GM21786 (cell line): ENCODE results near the gene PFKP.

Experiments used
- ATAC-seq: cut with Tn5 transposase; IDR thresholded peaks from one replicate; pipeline ENCODE4 v1.9.1; 2021; ENCODE audit not compliant: unreplicated experiment

Gene PFKP

GRCh38 chr10:3069876-3070275, 2.5 kb downstream of the PFKP start:
- no peak for ATAC-seq

DNA sequence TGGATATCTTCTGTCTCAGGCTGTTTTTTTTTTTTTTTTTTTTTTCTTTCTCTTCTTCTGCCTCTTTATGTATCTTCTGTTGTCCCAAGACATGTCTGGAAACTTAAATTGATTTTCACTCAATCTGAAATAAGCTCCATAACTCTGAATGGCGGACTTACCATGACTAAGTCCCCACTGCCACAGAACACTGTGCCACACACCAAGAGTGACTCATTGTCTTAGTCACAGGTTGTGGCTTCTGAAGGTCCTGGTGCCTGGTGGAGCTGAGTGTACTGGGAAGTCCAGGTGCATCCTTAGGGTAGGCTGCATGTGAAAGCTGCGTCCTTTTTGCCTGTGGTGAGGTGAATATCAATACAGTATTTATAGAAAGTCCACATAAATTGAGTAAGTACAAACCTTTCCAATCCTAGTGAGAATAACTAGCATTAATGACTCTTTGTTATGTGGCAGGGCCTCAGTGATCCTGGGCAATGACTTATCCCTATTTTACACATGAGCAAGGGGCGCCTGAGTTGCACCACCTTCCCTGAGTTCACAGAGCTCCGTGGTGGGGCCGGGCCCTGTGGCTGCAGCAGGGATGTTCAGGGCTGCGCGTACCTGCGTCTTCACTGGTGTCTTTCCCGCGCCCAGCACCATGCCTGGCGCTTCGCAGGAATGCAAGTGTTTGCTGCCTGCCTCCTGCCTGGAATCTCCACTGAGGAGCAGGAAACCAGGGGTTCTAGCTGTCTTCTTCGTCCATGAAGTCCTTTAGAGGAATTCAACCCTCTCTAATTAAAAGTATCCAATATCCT, 4.3 kb downstream of the PFKP start:
- ATAC-seq: no peak

GRCh38 chr10:3072641-3073360, 5.5 kb downstream of the PFKP start:
- ATAC-seq: no peak

- no peak for ATAC-seq
These were observed 6.9 kb downstream of the PFKP start for GRCh38 chr10:3074145-3074665.

- no peak for ATAC-seq
These were observed 7.7 kb downstream of the PFKP start for GRCh38 chr10:3074985-3075600.

DNA sequence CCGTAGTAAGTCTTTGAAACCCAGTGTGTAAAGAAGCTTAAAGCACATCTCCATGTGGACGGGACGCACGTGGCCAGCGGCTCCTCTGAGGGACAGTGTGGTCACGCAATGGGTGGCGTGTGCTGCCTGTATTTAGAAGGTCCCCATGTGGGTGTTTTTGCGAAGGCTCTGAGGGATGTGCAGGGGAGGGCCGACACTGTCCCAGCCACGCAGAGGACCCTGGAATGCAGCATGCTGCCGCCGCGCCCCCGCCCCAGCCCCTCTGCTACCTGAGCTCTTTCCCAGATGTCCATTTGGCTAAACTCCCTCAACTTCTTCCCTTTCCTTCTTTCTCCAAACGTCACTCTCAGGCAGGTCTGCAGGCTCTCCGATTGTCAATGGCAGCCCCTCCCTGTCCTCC, 8.8 kb downstream of the PFKP start:
- ATAC-seq: no peak

DNA sequence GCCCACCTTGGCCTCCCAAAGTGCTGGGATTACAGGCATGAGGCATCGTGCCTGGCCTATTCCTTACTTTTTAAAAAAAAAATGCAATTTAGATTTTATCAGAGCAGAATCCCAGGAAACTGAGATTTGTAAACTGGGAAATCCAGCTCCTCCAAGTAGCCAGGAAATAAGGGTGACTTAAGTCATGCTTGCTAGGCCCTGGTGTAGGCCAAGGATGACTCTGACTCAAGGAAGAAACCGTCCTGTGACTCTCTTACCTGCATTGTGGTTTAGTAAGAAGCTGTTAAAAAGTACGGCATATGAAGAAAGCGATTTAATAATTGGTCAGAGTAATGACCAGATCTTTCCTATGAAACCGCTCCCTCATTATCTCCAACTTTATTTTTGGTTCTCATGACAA, 10.2 kb downstream of the PFKP start:
- no peak for ATAC-seq

- no peak for ATAC-seq
These were observed 10.7 kb downstream of the PFKP start for GRCh38 chr10:3077940-3078630.

DNA sequence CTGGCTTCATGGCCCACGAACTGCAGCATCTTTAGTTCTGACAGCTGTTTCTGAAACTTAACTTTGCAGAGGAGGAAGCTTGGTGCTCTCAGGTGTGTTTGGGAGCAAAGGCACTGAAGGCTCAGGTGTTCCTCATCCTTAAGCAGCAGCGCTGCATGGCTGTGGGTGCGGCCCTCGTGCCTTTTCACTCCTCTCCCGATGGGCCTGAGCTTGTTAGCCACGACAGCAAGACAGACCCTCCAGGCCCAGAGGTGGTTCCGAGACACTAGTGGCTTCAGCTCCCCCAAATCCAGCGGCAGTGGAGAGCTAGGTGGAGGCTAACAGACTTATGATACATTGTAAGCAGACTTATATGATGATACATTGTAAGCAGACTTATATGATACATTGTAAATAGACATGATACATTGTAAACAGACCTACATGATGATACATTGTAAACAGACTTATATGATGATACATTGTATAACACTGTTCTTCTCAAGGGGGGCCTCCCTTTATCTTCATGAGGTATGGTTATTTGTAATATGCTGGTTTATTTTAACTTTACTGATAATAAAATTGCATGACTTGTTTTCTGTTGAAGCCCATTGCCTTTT, 14.1 kb downstream of the PFKP start:
- no peak for ATAC-seq

- ATAC-seq: no peak
These were observed 14.9 kb downstream of the PFKP start for GRCh38 chr10:3082290-3082689.

- ATAC-seq: no peak
These were observed 18.6 kb downstream of the PFKP start for GRCh38 chr10:3085785-3086567.

GRCh38 chr10:3090388-3090787, 23.0 kb downstream of the PFKP start:
- no peak for ATAC-seq

DNA sequence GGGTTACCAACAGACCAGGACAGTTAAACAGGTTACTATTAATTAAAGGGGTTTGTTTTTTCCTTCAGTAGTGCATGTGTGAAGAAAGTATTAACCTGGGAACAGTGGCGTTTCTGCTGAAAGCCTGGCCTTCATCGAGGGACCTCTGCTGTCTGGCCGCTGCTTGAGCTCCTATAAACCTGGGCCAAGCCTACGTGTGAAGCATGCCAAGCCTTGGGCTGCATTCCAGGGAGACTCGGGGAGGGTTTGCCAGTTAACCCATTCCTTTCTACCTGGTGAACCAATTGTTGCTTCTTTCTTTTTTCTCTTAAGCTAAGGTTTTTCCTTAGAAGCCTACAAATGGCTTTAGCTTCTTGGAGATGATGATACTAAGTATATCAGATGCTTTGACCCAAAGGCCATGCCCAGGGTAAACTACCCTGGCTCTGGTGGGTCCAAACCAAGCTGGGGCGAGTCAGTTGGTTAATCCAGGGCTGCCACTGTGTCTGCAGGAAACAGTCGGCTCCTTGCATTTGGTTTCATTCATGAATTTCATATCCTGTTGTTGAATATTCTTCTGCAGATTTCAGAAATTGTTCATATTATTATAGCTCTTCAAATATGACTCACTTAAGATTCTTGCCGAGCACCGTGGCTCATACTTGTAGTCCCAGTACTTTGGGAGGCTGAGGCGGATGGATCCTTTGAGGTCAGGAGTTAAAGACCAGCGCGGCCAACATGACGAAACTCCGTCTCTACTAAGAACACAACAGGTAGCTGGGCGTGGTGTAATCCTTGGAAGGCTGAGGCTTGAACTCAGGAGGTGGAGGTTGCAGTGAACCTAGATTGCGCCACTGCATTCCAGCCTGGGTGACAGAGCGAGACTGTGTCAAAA, 23.8 kb downstream of the PFKP start:
- no peak for ATAC-seq

GRCh38 chr10:3091921-3092320, 24.6 kb downstream of the PFKP start:
- no peak for ATAC-seq

DNA sequence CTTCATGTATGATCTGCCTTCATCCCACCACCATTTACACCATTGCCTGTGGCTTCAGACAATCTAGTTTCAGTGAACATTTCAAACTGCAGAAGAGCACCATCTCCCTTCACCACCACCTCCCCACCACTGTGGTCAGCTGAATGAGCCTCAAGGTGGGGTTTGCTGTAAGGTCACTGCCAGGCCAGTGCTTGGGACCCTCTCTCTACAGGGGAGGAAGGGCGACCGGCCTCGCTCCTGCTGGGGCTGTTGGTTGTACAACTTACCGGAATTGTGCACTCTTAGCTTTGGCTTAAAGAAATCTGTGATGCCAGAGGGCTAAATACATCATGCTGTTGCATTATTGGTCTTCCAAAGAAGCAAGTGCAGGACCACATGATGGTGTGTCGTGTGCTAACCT, 26.6 kb downstream of the PFKP start:
- ATAC-seq: no peak

GRCh38 chr10:3094609-3095036, 27.3 kb downstream of the PFKP start:
- ATAC-seq: no peak

GRCh38 chr10:3095373-3096139, 28.2 kb downstream of the PFKP start:
- no peak for ATAC-seq

DNA sequence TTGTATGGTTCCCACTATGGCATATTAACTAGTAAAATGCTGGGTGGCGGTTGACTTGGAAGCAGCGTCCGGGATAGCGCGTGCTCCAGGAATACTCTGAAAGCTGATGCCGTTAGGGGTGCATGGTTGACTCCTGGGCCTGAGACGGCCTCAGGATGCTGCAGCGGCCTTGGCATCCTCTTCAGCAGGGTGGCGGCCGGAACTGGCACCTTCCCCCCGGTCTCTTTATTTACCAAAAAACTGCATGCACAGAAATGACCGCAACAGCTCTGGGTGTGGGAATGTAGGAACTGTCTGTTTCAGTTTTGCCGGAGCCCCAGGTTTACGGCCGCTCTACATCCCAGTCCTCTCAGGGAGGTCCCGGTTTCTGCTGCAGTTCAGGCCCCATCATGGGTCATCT, 28.8 kb downstream of the PFKP start:
- ATAC-seq: no peak
